ENCODE data around the gene TRMT44.

Gene TRMT44

GRCh38 chr4:8394806-8395205 is 45.8 kb upstream of the TRMT44 start:
- DNase-seq (ENCODE audit: extremely low spot score) = no peak
- POLR2A ChIA-PET = no interaction called here
- TF ChIP-seq TARDBP (IDR thresholded peaks at IDR 0.05) = no peak
- no peak for TF ChIP-seq HDGF (IDR thresholded peaks at IDR 0.05; ENCODE audit: borderline replicate concordance)
- no peak for TF ChIP-seq ARNT (IDR thresholded peaks at IDR 0.05)
- no peak for TF ChIP-seq FOXK2 (IDR thresholded peaks at IDR 0.05)
- TF ChIP-seq FOXA1 (IDR thresholded peaks at IDR 0.05) = no peak
- TF ChIP-seq ZNF384 (IDR thresholded peaks at IDR 0.05) = no peak
- TF ChIP-seq NFRKB (IDR thresholded peaks at IDR 0.05) = no peak
- TF ChIP-seq SP1 (IDR thresholded peaks at IDR 0.05) = no peak
- CTCF ChIA-PET = no interaction called here

- ChIA-PET POLR2A (no interaction called here), CTCF (no interaction called here)
- no peak for DNase-seq (ENCODE audit: extremely low spot score)
- TF ChIP-seq ELF4 (IDR thresholded peaks at IDR 0.05) (no peak), FOXK2 (IDR thresholded peaks at IDR 0.05) (no peak), TARDBP (IDR thresholded peaks at IDR 0.05) (no peak), SUZ12 (IDR thresholded peaks at IDR 0.05) (no peak), HDGF (IDR thresholded peaks at IDR 0.05; ENCODE audit: borderline replicate concordance) (no peak), FOXM1 (IDR thresholded peaks at IDR 0.05; ENCODE audit: borderline replicate concordance) (no peak), L3MBTL2 (conservative IDR thresholded peaks at IDR 0.05) (no peak), CTBP1 (IDR thresholded peaks at IDR 0.05; ENCODE audit: borderline replicate concordance) (no peak), ARNT (IDR thresholded peaks at IDR 0.05) (no peak), PKNOX1 (IDR thresholded peaks at IDR 0.05) (no peak)
Measured at GRCh38 chr4:8395504-8396296, 44.9 kb upstream of the TRMT44 start.

DNA sequence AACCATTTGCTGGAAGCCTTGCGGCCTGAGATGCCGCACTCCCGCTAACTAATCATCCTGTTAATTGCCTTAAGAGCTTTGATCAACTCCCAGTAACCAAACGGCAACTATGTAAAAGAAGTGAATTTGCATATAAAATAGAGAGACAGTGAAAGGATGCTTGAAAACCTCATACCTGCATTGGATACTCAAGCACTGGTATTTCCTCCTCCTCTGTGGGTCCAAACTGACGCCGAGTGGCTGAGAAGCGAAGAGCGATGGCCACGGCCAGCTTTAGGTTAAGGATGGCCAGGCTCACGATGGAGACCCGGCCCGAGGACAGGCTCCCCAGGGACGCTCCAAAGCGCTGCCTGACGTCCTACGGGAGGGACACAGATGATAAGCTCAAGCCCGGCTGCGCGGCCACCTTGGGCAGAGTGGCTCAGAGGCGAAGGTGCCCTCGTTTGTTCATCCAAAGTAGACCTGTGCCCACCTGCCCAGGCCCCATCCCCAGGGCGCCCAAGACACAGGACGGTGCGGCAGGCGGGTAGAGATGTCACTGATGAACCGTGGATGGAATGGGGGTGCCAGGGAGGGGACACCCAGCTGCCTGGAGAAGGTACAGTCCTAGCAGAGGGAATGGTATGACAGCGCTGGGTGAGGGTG is 43.7 kb upstream of the TRMT44 start:
- POLR2A ChIA-PET = no interaction called here

GRCh38 chr4:8398347-8398746 is 42.2 kb upstream of the TRMT44 start:
- CTCF ChIA-PET = no interaction called here
- POLR2A ChIA-PET = no interaction called here
- no peak for DNase-seq (ENCODE audit: extremely low spot score)
- TF ChIP-seq LEF1 (IDR thresholded peaks at IDR 0.05; ENCODE audit: borderline replicate concordance) (no peak), SUZ12 (IDR thresholded peaks at IDR 0.05) (no peak), ELF4 (IDR thresholded peaks at IDR 0.05) (no peak), FOXK2 (IDR thresholded peaks at IDR 0.05) (no peak), SP1 (IDR thresholded peaks at IDR 0.05) (no peak), TARDBP (IDR thresholded peaks at IDR 0.05) (no peak), BHLHE40 (IDR thresholded peaks at IDR 0.05; ENCODE audit: borderline replicate concordance) (no peak), ARNT (IDR thresholded peaks at IDR 0.05) (no peak), FOXA1 (IDR thresholded peaks at IDR 0.05) (no peak), FOXM1 (IDR thresholded peaks at IDR 0.05; ENCODE audit: borderline replicate concordance) (no peak), PKNOX1 (IDR thresholded peaks at IDR 0.05) (no peak), L3MBTL2 (conservative IDR thresholded peaks at IDR 0.05) (no peak), NFRKB (IDR thresholded peaks at IDR 0.05) (no peak), CTBP1 (IDR thresholded peaks at IDR 0.05; ENCODE audit: borderline replicate concordance) (no peak), ZNF384 (IDR thresholded peaks at IDR 0.05) (no peak), HDGF (IDR thresholded peaks at IDR 0.05; ENCODE audit: borderline replicate concordance) (no peak)

More for the DNA sequence above, 43.7 kb upstream of the TRMT44 start:
- no peak for TF ChIP-seq L3MBTL2 (conservative IDR thresholded peaks at IDR 0.05)
- TF ChIP-seq LEF1 (IDR thresholded peaks at IDR 0.05; ENCODE audit: borderline replicate concordance) = no peak
- no peak for TF ChIP-seq PKNOX1 (IDR thresholded peaks at IDR 0.05)
- TF ChIP-seq TARDBP (IDR thresholded peaks at IDR 0.05) = no peak
- no peak for TF ChIP-seq HDGF (IDR thresholded peaks at IDR 0.05; ENCODE audit: borderline replicate concordance)
- TF ChIP-seq CTBP1 (IDR thresholded peaks at IDR 0.05; ENCODE audit: borderline replicate concordance) = no peak
- TF ChIP-seq SP1 (IDR thresholded peaks at IDR 0.05) = no peak
- TF ChIP-seq SUZ12 (IDR thresholded peaks at IDR 0.05) = no peak
- TF ChIP-seq FOXK2 (IDR thresholded peaks at IDR 0.05) = no peak
- no peak for TF ChIP-seq FOXA1 (IDR thresholded peaks at IDR 0.05)
- no peak for TF ChIP-seq FOXM1 (IDR thresholded peaks at IDR 0.05; ENCODE audit: borderline replicate concordance)
- TF ChIP-seq ELF4 (IDR thresholded peaks at IDR 0.05) = no peak
- no peak for TF ChIP-seq ZNF384 (IDR thresholded peaks at IDR 0.05)
- no peak for TF ChIP-seq BHLHE40 (IDR thresholded peaks at IDR 0.05; ENCODE audit: borderline replicate concordance)
- TF ChIP-seq ARNT (IDR thresholded peaks at IDR 0.05) = no peak
- TF ChIP-seq NFRKB (IDR thresholded peaks at IDR 0.05) = no peak
- DNase-seq (ENCODE audit: extremely low spot score) = no peak
- CTCF ChIA-PET = no interaction called here

GRCh38 chr4:8399298-8399697 is 41.3 kb upstream of the TRMT44 start:
- no peak for TF ChIP-seq ELF4 (IDR thresholded peaks at IDR 0.05)
- TF ChIP-seq FOXK2 (IDR thresholded peaks at IDR 0.05) = no peak
- TF ChIP-seq NFRKB (IDR thresholded peaks at IDR 0.05) = no peak
- TF ChIP-seq PKNOX1 (IDR thresholded peaks at IDR 0.05) = no peak
- TF ChIP-seq LEF1 (IDR thresholded peaks at IDR 0.05; ENCODE audit: borderline replicate concordance) = no peak
- TF ChIP-seq SUZ12 (IDR thresholded peaks at IDR 0.05) = no peak
- TF ChIP-seq FOXM1 (IDR thresholded peaks at IDR 0.05; ENCODE audit: borderline replicate concordance) = no peak
- TF ChIP-seq CTBP1 (IDR thresholded peaks at IDR 0.05; ENCODE audit: borderline replicate concordance) = no peak
- TF ChIP-seq L3MBTL2 (conservative IDR thresholded peaks at IDR 0.05) = no peak
- TF ChIP-seq BHLHE40 (IDR thresholded peaks at IDR 0.05; ENCODE audit: borderline replicate concordance) = no peak
- no peak for DNase-seq (ENCODE audit: extremely low spot score)
- ChIA-PET CTCF (no interaction called here), POLR2A (no interaction called here)
